Dedifferentiated amniotic fluid mesenchymal stem cell (primary cell): Measurements from ENCODE around the gene CXCR4.
"Not testable (repeated sequence)": the region's sequence is repeated elsewhere in the genome, so short reads cannot be mapped to it uniquely, and the experiment has no call there.

Source experiments
- DNase-seq: peaks from one replicate; pipeline ENCODE4 v3.0.0-alpha.2; 2016; ENCODE audit errors: extremely low spot score

Gene CXCR4

GRCh38 chr2:136077107-136077506 is 40.8 kb downstream of the CXCR4 start:
- DNase-seq: no peak

- DNase-seq: no peak
Observed at GRCh38 chr2:136075476-136075875, 42.5 kb downstream of the CXCR4 start.

- no peak for DNase-seq
Observed at GRCh38 chr2:136072621-136073020, 45.3 kb downstream of the CXCR4 start.

- DNase-seq: not testable (repeated sequence)
Observed at GRCh38 chr2:136071887-136072286, 46.1 kb downstream of the CXCR4 start.

GRCh38 chr2:136070913-136071312 is 47.0 kb downstream of the CXCR4 start:
- DNase-seq: no peak

- no peak for DNase-seq
Observed at GRCh38 chr2:136069773-136070172, 48.2 kb downstream of the CXCR4 start.

- DNase-seq: no peak
Observed at GRCh38 chr2:136068581-136069227, 49.2 kb downstream of the CXCR4 start.

- no peak for DNase-seq
Observed at GRCh38 chr2:136067897-136068580, 49.9 kb downstream of the CXCR4 start.

- no peak for DNase-seq
Observed at GRCh38 chr2:136067459-136067858, 50.5 kb downstream of the CXCR4 start.

GRCh38 chr2:136065907-136066306 is 52.0 kb downstream of the CXCR4 start:
- DNase-seq: no peak

GRCh38 chr2:136065384-136065783 is 52.6 kb downstream of the CXCR4 start:
- no peak for DNase-seq
